OCI-LY7 (cell line): ENCODE measurements around the gene CTU2. TPM values are rescaled to one million over a fixed set of nuclear protein-coding genes. Genes with fewer than 3 reads are reported as not detected.
A peak's percentile ranks its signal among the peaks of the same experiment; 100 is the strongest.

ENCODE experiments used
- BruUV-seq: library from RNA; stranded (reverse); fragments of 400-500 nt; replicated peaks from 2 replicates; lab custom pipeline; 2021; lab: Mats Ljungman, UMichigan
- CTCF ChIA-PET: fragments of 300-600 bp; sonication (Branson Sonifier 250); formaldehyde crosslinking; loops from one replicate; lab custom pipeline; 2022; ENCODE audit warnings: antibody characterized with exemption; ENCODE audit not compliant: unreplicated experiment; lab: Charles Lee
- POLR2A ChIA-PET: fragments of 300-600 bp; sonication (Branson Sonifier 250); formaldehyde crosslinking; loops from one replicate; lab custom pipeline; 2022; ENCODE audit warnings: antibody characterized with exemption; lab: Charles Lee
- DNase-seq: peaks from one replicate; pipeline ENCODE4 v3.0.0-alpha.2; 2015; ENCODE audit warnings: low spot score
- H2AFZ ChIP-seq: fragments of 200-600 bp; sonication (generic), shearing (Covaris generic); 2 replicates; pipeline ENCODE4 v1.6.1; 2014; ENCODE audit warnings: mild to moderate bottlenecking, antibody characterized with exemption, low read length, moderate library complexity
- H3K27ac ChIP-seq: fragments of 200-600 bp; sonication (generic); 2 replicates; pipeline ENCODE4 v1.5.1; 2014; ENCODE audit warnings: mixed run types, low read depth, mild to moderate bottlenecking, moderate library complexity, low read length, inconsistent platforms; ENCODE audit not compliant: poor library complexity, severe bottlenecking
- H3K36me3 ChIP-seq: fragments of 200-600 bp; sonication (generic); 2 replicates; pipeline ENCODE4 v1.6.1; 2014; ENCODE audit warnings: mild to moderate bottlenecking, antibody characterized with exemption, low read length, moderate library complexity, mixed read lengths; ENCODE audit not compliant: insufficient read depth
- H3K4me1 ChIP-seq: fragments of 200-600 bp; sonication (generic); 2 replicates; pipeline ENCODE4 v1.5.1; 2014; ENCODE audit warnings: mild to moderate bottlenecking, low read length; ENCODE audit not compliant: insufficient read depth, poor library complexity, severe bottlenecking
- H3K4me2 ChIP-seq: fragments of 200-600 bp; sonication (generic); 2 replicates; pipeline ENCODE4 v1.6.1; 2014; ENCODE audit warnings: mild to moderate bottlenecking, low read length
- H3K4me3 ChIP-seq: fragments of 200-600 bp; sonication (generic); 2 replicates; pipeline ENCODE4 v1.5.1; 2014; ENCODE audit warnings: mild to moderate bottlenecking, low read depth, low read length; ENCODE audit not compliant: poor library complexity, severe bottlenecking
- H3K79me2 ChIP-seq: fragments of 200-600 bp; sonication (generic); 2 replicates; pipeline ENCODE4 v1.6.1; 2016; ENCODE audit warnings: low read depth, mild to moderate bottlenecking, low read length, moderate library complexity, mixed read lengths; ENCODE audit not compliant: insufficient read depth
- H3K9me2 ChIP-seq: fragments of 200-600 bp; sonication (generic); 2 replicates; pipeline ENCODE4 v1.6.1; 2016; ENCODE audit warnings: mild to moderate bottlenecking, low read length, mixed read lengths; ENCODE audit not compliant: insufficient read depth
- H3K9me3 ChIP-seq: fragments of 200-600 bp; sonication (generic); 2 replicates; pipeline ENCODE4 v1.6.1; 2014; ENCODE audit warnings: mild to moderate bottlenecking, mixed run types, low read length, mixed read lengths
- H4K20me1 ChIP-seq: fragments of 200-600 bp; sonication (generic); 2 replicates; pipeline ENCODE4 v1.6.1; 2014; ENCODE audit warnings: mild to moderate bottlenecking, antibody characterized with exemption, low read length, moderate library complexity, mixed read lengths; ENCODE audit not compliant: insufficient read depth
- EZH2phosphoT487 ChIP-seq: fragments of 200-600 bp; sonication (generic); IDR thresholded peaks from 2 replicates; pipeline ENCODE4 v1.6.1; 2018; ENCODE audit warnings: low read depth, borderline replicate concordance, mild to moderate bottlenecking, mixed run types, antibody characterized with exemption, low read length, moderate library complexity, mixed read lengths
- intact Hi-C: fragments of 100-400 bp; cut with micrococcal nuclease; formaldehyde crosslinking; loops from one replicate; pipeline ENCODE4 v1.10.0; 2022; ENCODE audit not compliant: unreplicated experiment
- total RNA-seq, 2 experiments: library from RNA; depleted of rRNA in 1 of 2; stranded (reverse); fragments of >200 nt in 1 of 2; shearing (Covaris generic) in 1 of 2; gene quantifications; 2 replicates each; pipeline ENCODE4 v1.2.3, GENCODE V29; 2014 to 2022
- TF ChIP-seq, protein P1 (sequence below): fragments of 200-600 bp; sonication (generic); conservative IDR thresholded peaks from 2 replicates; pipeline ENCODE4 v1.5.1; 2014; ENCODE audit warnings: mild to moderate bottlenecking, antibody characterized with exemption, low read length, moderate library complexity, mixed read lengths

The CTU2 gene
- total RNA-seq, 2 experiments from 2014 or later: 21.9 to 24.4 TPM

DNA sequence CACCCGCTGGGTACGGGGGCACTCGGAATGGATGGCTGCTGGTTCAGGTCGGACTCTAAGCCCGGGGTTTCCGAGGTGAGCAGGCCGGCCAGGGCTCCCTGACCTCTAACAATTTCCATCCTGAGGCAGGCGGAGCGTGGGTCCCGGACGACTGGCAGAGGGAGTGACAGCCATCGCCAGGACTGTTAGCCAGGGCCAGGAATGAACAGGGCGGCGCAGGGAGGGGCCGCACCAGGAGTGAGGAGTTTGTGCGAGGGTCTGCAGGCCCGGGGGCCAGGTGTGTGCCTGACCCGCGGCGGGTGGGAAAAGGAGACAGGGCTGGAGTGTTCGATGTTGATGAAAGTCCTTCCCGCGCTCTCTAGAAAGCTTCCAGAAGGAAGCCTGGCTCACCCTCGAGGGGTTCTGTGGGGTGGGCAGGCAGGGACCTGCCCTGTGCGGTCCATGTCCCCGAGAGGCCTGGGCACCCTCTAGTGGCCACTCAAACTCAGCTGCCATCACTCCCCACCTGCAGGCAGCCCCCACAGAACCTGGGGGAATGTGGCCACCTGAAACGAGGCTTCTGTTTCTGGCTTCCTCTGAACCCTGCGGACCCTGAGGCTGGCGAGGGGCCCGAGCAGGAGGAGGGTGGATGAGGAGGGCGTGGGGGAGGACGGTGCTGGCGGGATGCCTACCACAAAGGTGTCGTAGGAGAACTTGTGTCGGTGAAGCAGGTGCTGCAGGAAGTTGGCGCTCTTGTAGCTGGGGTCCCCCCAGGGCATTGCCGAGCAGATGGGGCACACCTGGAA is 8.3 kb upstream of the CTU2 start:
- no peak overlapping the region for H2AFZ ChIP-seq
- TF ChIP-seq, protein P1, sequence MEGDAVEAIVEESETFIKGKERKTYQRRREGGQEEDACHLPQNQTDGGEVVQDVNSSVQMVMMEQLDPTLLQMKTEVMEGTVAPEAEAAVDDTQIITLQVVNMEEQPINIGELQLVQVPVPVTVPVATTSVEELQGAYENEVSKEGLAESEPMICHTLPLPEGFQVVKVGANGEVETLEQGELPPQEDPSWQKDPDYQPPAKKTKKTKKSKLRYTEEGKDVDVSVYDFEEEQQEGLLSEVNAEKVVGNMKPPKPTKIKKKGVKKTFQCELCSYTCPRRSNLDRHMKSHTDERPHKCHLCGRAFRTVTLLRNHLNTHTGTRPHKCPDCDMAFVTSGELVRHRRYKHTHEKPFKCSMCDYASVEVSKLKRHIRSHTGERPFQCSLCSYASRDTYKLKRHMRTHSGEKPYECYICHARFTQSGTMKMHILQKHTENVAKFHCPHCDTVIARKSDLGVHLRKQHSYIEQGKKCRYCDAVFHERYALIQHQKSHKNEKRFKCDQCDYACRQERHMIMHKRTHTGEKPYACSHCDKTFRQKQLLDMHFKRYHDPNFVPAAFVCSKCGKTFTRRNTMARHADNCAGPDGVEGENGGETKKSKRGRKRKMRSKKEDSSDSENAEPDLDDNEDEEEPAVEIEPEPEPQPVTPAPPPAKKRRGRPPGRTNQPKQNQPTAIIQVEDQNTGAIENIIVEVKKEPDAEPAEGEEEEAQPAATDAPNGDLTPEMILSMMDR: peak; percentile 56; the same call in 1 of the 2 replicates
- TF ChIP-seq EZH2phosphoT487: no peak
- no peak overlapping the region for H3K27ac ChIP-seq
- peak; percentile 20 for DNase-seq
- H3K4me2 ChIP-seq: no peak overlapping the region
- peaks cover 24% of the 10 kb centered on the region; the same call in 1 of the 2 replicates for H3K36me3 ChIP-seq
- H3K4me1 ChIP-seq: peaks cover 53% of the 10 kb centered on the region
- POLR2A ChIA-PET: no interaction called here
- H4K20me1 ChIP-seq: no peaks in the 10 kb centered on the region
- CTCF ChIA-PET: no interaction called here
- no peaks in the 10 kb centered on the region for H3K9me2 ChIP-seq
- peaks cover 7% of the 10 kb centered on the region; the same call in 1 of the 2 replicates for H3K79me2 ChIP-seq
- intact Hi-C loops: loop anchor here (1.0 kb wide), 1 partner anchor 12 kb away; the partner anchor contains the start of gene SNAI3
- no peaks in the 10 kb centered on the region for H3K9me3 ChIP-seq
- no peak overlapping the region for H3K4me3 ChIP-seq
- no TSS peak for BruUV-seq

DNA sequence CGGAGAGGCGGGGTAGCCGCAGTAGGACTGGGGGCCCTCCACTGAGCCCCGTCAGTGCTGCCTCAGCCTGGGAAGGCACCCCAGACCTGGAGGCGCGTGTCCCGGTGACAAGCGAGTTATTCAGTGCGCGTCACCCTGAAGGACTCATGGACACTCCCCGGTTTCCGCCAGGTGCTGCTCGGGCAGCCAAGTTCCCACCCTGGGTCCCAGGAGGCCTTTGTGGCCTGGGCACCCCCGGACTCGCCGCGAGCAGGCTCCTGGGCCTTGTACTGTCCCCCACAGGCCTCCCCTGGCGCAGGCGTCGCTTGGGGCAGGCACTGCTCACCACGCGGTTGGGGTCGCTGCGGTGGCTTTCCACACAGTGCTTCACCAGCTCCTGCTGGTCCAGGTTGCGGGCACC is 7.7 kb upstream of the CTU2 start:
- DNase-seq: peak; percentile 20
- POLR2A ChIA-PET: no interaction called here

More for the DNA sequence above, 7.7 kb upstream of the CTU2 start:
- Histone ChIP-seq H4K20me1 (no peaks in the 10 kb centered on the region), H3K4me2 (no peak overlapping the region), H2AFZ (no peak overlapping the region), H3K9me2 (no peaks in the 10 kb centered on the region), H3K9me3 (no peaks in the 10 kb centered on the region), H3K79me2 (peaks cover 7% of the 10 kb centered on the region; the same call in 1 of the 2 replicates), H3K36me3 (peaks cover 24% of the 10 kb centered on the region; the same call in 1 of the 2 replicates), H3K4me3 (no peak overlapping the region), H3K27ac (no peak overlapping the region), H3K4me1 (peaks cover 53% of the 10 kb centered on the region)
- no peak for TF ChIP-seq EZH2phosphoT487
- TF ChIP-seq, protein P1: no peak
- BruUV-seq: no TSS peak
- intact Hi-C loops: loop anchor here (1.0 kb wide), 1 partner anchor 12 kb away; the partner anchor contains the start of gene SNAI3
- CTCF ChIA-PET: no interaction called here
